Muscle of back (tissue), 11 donors: ENCODE data around the gene STAT5A. TPM values are rescaled to one million over a fixed set of nuclear protein-coding genes. Genes with fewer than 3 reads are reported as not detected.
"Not testable (repeated sequence)": the region's sequence is repeated elsewhere in the genome, so short reads cannot be mapped to it uniquely, and the experiment has no call there.

Experiments
- DNase-seq, 3 donors: peaks; one replicate each; pipeline versions ENCODE4 v3.0.0 to v3.0.0-alpha.2; 2013
- polyA plus RNA-seq, 10 donors: library from polyadenylated mRNA; unstranded; fragments of 120-200 nt; gene quantifications; one replicate each; pipeline ENCODE4 v1.2.1, GENCODE V29; 2013; ENCODE audit not compliant: insufficient read length in 10 of 10

Gene STAT5A
- polyA plus RNA-seq, 10 donors: 13.5 to 19.9 (median 16.0) TPM

GRCh38 chr17:42283241-42284023, 4.9 kb upstream of the STAT5A start:
- DNase-seq: no peak

GRCh38 chr17:42284024-42284369, 4.3 kb upstream of the STAT5A start:
- DNase-seq: no peak

GRCh38 chr17:42284566-42284965, 3.7 kb upstream of the STAT5A start:
- DNase-seq: no peak

- DNase-seq: no peak
Observed at GRCh38 chr17:42285346-42286050, 2.8 kb upstream of the STAT5A start.

GRCh38 chr17:42286411-42287221, 1.7 kb upstream of the STAT5A start:
- DNase-seq: peak in 2 of 3 donors; percentile 24 to 77

- DNase-seq: peak; percentile 46 to 82 (median 51)
Observed at GRCh38 chr17:42287305-42287976, 857 bp upstream of the STAT5A start.

- peak in 1 of 3 donors; percentile 68 for DNase-seq
Observed at GRCh38 chr17:42288803-42289610, 709 bp downstream of the STAT5A start.

DNA sequence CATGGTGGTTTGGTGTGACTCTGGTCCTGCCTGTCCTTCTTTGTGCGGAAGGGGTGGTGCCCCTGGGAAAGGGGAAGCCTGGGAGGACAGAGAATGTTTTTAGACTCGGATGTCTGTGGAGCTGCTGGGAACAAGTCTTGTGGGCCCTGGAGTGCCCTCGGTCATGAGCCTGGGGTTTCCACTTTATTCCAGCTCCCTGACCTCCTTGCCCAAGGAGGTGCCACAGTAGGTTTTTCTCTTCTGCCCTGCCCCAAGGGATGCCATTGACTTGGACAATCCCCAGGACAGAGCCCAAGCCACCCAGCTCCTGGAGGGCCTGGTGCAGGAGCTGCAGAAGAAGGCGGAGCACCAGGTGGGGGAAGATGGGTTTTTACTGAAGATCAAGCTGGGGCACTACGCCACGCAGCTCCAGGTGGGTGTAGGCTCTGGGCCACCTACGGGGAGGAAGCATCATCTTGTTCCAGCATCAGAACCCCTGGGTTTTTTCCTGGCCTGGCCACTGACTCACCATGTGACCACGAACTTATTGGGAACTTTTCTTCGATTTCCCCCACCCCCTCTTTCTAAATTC, 1.4 kb downstream of the STAT5A start:
- DNase-seq: no peak

GRCh38 chr17:42290577-42290976, 2.3 kb downstream of the STAT5A start:
- peak in 1 of 3 donors; percentile 16 for DNase-seq

DNA sequence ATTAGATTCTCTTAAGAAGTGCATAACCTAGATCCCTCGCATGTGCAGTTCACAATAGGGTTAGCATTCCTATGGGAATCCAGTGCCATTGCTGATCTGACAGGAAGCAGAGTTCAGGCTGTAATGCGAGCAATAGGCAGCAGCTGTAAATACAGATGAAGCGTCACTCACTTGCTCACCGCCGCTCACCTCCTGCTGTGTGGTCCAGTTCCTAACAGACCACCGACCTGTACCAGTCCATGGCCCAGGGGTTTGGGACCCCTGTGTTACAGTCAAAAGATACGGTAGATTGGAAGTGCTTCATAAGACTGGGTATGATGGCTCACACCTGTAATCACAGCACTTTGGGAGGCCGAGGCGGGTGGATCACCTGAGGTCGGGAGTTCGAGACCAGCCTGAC, 2.8 kb downstream of the STAT5A start:
- DNase-seq: peak in 1 of 3 donors; percentile 33

- DNase-seq: no peak
Observed at GRCh38 chr17:42294469-42295398, 6.4 kb downstream of the STAT5A start.

GRCh38 chr17:42296012-42296411, 7.7 kb downstream of the STAT5A start:
- no peak for DNase-seq

DNA sequence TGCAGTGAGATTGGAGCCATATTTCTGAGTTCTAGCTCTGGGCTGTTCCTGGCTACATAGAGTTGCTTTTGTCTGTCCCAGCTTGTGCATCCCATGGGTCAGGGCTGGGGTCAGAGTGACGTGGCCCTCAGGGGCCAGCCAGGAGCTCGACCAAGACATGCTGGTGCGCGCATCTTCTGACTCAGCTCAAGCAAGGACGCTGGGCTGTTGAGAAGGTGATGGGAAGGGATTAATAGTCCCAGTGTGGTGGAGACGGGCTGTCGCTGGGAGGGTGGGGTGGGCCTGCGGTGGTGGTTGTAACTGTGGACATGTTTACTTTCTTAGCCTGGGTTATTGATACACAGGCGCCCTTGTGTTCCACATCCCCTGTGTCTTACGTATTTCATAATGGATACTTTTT, 9.5 kb downstream of the STAT5A start:
- not testable (repeated sequence) for DNase-seq

DNA sequence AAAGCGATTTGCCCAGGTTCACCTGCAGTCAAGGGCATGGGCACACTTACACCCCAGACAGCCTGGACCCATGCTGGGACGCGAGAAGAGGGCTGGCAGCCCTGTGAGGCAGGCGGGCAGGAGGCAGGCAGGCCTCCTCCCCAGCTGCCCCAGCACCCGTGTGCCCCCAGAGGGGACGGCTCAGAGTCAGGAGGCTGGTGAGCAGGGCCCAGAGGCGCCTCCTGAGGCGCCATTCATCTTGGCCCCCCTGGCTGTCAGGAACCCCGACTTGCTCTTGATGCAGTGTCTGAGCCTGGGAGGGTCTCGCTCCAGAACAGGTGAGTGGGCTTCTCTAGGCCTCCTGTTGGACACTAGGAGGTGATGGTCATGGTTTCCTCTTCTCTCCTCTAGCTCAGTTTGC, 11.1 kb downstream of the STAT5A start:
- DNase-seq: not testable (repeated sequence)

DNA sequence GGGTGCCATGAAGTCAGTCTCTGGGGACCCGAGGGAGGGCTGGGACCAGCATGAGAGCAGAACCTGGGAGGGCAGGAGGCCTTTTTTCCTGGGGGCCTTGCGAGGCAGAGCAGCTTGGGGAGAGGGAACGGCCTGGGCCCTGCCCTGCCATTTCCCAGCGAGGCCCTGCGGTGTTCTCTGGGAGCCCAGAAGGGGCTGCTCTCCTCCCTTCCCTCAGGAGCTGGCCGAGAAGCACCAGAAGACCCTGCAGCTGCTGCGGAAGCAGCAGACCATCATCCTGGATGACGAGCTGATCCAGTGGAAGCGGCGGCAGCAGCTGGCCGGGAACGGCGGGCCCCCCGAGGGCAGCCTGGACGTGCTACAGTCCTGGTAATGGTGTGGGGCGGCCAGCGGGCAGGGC, 11.6 kb downstream of the STAT5A start:
- DNase-seq: not testable (repeated sequence)

DNA sequence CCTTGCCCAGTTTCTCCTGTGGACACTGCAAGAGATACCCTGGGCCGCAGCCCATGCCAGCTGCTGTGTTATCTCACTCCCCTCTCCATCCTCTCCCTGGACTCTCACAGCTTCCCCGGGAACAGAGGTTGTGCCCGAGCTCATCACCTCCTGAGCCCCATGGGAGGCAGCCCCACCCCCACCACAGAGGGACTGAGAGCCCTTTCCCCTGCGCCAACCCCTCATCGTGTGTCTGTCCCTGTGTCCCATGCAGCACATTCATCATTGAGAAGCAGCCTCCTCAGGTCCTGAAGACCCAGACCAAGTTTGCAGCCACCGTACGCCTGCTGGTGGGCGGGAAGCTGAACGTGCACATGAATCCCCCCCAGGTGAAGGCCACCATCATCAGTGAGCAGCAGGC, 12.7 kb downstream of the STAT5A start:
- no peak for DNase-seq

DNA sequence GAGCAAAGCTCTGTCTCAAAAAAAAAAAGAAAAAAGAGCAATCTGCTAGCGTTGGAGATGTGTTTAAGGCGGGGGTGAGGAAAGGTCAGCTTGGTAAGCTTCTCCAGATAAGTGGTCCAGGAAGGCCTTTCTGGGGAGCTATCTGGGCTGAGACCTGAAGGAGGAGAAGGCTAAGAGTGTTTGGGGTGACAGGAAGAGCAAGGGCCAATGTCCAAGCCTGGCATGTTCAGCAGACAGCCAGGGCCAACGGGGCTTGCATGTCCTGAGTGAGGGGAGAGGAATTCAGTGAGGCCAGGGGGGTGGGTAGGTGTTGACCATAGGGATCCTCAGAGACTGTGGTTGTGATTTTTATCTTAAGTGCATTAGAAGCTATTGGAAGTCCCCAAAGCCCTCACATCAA, 15.4 kb downstream of the STAT5A start:
- no peak for DNase-seq

GRCh38 chr17:42304187-42305030, 16.1 kb downstream of the STAT5A start:
- DNase-seq: no peak

- DNase-seq: not testable (repeated sequence)
Observed at GRCh38 chr17:42305031-42305330, 16.7 kb downstream of the STAT5A start.
